ENCODE measurements around the gene ABHD2.
"Not testable (repeated sequence)": the region's sequence is repeated elsewhere in the genome, so short reads cannot be mapped to it uniquely, and the experiment has no call there.

Gene ABHD2

GRCh38 chr15:89115547-89115946 is 27.3 kb downstream of the ABHD2 start:
- TF ChIP-seq CTCF (IDR thresholded peaks at IDR 0.05; ENCODE audit: insufficient read depth, low read depth, low read length, missing control alignments) = no peak
- no peak overlapping the region for H3K4me3 ChIP-seq (ENCODE audit: low read depth, low read length)
- DNase-seq (ENCODE audit: low read depth) = no peak

GRCh38 chr15:89116404-89116803 is 28.1 kb downstream of the ABHD2 start:
- TF ChIP-seq CTCF (IDR thresholded peaks at IDR 0.05; ENCODE audit: insufficient read depth, low read depth, low read length, missing control alignments) = no peak
- no peak for DNase-seq (ENCODE audit: low read depth)
- H3K4me3 ChIP-seq (ENCODE audit: low read depth, low read length) = no peak overlapping the region

- TF ChIP-seq CTCF (IDR thresholded peaks at IDR 0.05; ENCODE audit: insufficient read depth, low read depth, low read length, missing control alignments) = no peak
- H3K4me3 ChIP-seq (ENCODE audit: low read depth, low read length) = no peak overlapping the region
Measured at GRCh38 chr15:89117790-89118189, 29.5 kb downstream of the ABHD2 start.

GRCh38 chr15:89118481-89118989 is 30.3 kb downstream of the ABHD2 start:
- H3K4me3 ChIP-seq (ENCODE audit: low read depth, low read length) = no peak overlapping the region
- no peak for TF ChIP-seq CTCF (IDR thresholded peaks at IDR 0.05; ENCODE audit: insufficient read depth, low read depth, low read length, missing control alignments)
- DNase-seq (ENCODE audit: low read depth) = no peak

More at GRCh38 chr15:89117790-89118189, 29.5 kb downstream of the ABHD2 start:
- no peak for DNase-seq (ENCODE audit: low read depth)

GRCh38 chr15:89119489-89120478 is 31.5 kb downstream of the ABHD2 start:
- no peak for DNase-seq (ENCODE audit: low read depth)
- H3K4me3 ChIP-seq (ENCODE audit: low read depth, low read length) = no peak overlapping the region
- no peak for TF ChIP-seq CTCF (IDR thresholded peaks at IDR 0.05; ENCODE audit: insufficient read depth, low read depth, low read length, missing control alignments)

GRCh38 chr15:89120479-89121000 is 32.3 kb downstream of the ABHD2 start:
- not testable (repeated sequence) for H3K4me3 ChIP-seq (ENCODE audit: low read depth, low read length); DNase-seq (ENCODE audit: low read depth)

GRCh38 chr15:89121414-89121813 is 33.2 kb downstream of the ABHD2 start:
- TF ChIP-seq CTCF (IDR thresholded peaks at IDR 0.05; ENCODE audit: insufficient read depth, low read depth, low read length, missing control alignments) = no peak
- no peak for DNase-seq (ENCODE audit: low read depth)
- H3K4me3 ChIP-seq (ENCODE audit: low read depth, low read length) = no peak overlapping the region

Measured in GM12865 (cell line).